Keratinocyte (primary cell): ENCODE results near the gene TPD52L1. TPM values are rescaled to one million over a fixed set of nuclear protein-coding genes. Genes with fewer than 3 reads are reported as not detected.

Experiments
- DNase-seq: peaks from one replicate; pipeline ENCODE4 v3.0.0-alpha.2; 2011; ENCODE audit warnings: low read depth, missing footprints, low spot score
- FAIRE-seq: peaks from 2 replicates; lab custom pipeline; 2011; peaks lifted over from hg19 to GRCh38; lab: Jason Lieb, UNC
- H2AFZ ChIP-seq: 2 replicates; pipeline ENCODE4 v1.6.0; 2012; ENCODE audit warnings: low read length, control low read depth, inconsistent platforms; ENCODE audit not compliant: control insufficient read depth
- H3K27ac ChIP-seq: 2 replicates; pipeline ENCODE4 v1.5.1; 2011; ENCODE audit warnings: low read length; ENCODE audit not compliant: control insufficient read depth, insufficient read depth
- H3K27me3 ChIP-seq: 3 replicates; pipeline ENCODE4 v1.6.0; 2011; ENCODE audit warnings: low read length; ENCODE audit not compliant: control insufficient read depth, insufficient read depth; ENCODE audit errors: extremely low read depth
- H3K36me3 ChIP-seq, 2 experiments: 2 replicates in 1 of 2; 3 replicates in 1 of 2; pipeline ENCODE4 v1.5.1; 2011; ENCODE audit warnings: low read length in 2 of 2, mild to moderate bottlenecking in 1 of 2; ENCODE audit not compliant: control insufficient read depth in 2 of 2, insufficient read depth in 2 of 2; ENCODE audit errors: extremely low read depth in 1 of 2
- H3K4me1 ChIP-seq: 3 replicates; pipeline ENCODE4 v1.5.1; 2011; ENCODE audit warnings: low read length; ENCODE audit not compliant: control insufficient read depth, insufficient read depth; ENCODE audit errors: extremely low read depth
- H3K4me2 ChIP-seq: 3 replicates; pipeline ENCODE4 v1.6.0; 2011; ENCODE audit warnings: low read depth, low read length; ENCODE audit not compliant: control insufficient read depth, insufficient read depth; ENCODE audit errors: extremely low read depth
- H3K4me3 ChIP-seq, 3 experiments: fragments of 200-600 bp in 1 of 3; sonication (generic) in 1 of 3; 2 replicates in 2 of 3; 3 replicates in 1 of 3; pipeline ENCODE4 v1.5.1; 2011 to 2016; ENCODE audit warnings: low read length in 3 of 3, mild to moderate bottlenecking in 3 of 3, control low read depth in 2 of 3, inconsistent platforms in 1 of 3, low read depth in 1 of 3, mixed read lengths in 1 of 3, mixed run types in 1 of 3, moderate library complexity in 1 of 3; ENCODE audit not compliant: control insufficient read depth in 2 of 3, insufficient read depth in 2 of 3; ENCODE audit errors: extremely low read depth in 1 of 3
- H3K79me2 ChIP-seq: 2 replicates; pipeline ENCODE4 v1.6.0; 2012; ENCODE audit warnings: low read length; ENCODE audit not compliant: control insufficient read depth, insufficient read depth
- H3K9ac ChIP-seq: 3 replicates; pipeline ENCODE4 v1.6.0; 2011; ENCODE audit warnings: low read length; ENCODE audit not compliant: control insufficient read depth, insufficient read depth; ENCODE audit errors: extremely low read depth
- H3K9me1 ChIP-seq: 3 replicates; pipeline ENCODE4 v1.6.0; 2011; ENCODE audit warnings: low read length; ENCODE audit not compliant: control insufficient read depth, insufficient read depth; ENCODE audit errors: extremely low read depth
- H3K9me3 ChIP-seq: 2 replicates; pipeline ENCODE4 v1.5.1; 2012; ENCODE audit warnings: low read depth, low read length; ENCODE audit not compliant: control insufficient read depth
- H4K20me1 ChIP-seq: 3 replicates; pipeline ENCODE4 v1.6.0; 2011; ENCODE audit warnings: low read length; ENCODE audit not compliant: control insufficient read depth, insufficient read depth; ENCODE audit errors: extremely low read depth
- CTCF ChIP-seq, 3 experiments: IDR thresholded peaks in 1 of 3; conservative IDR thresholded peaks in 1 of 3; optimal IDR thresholded peaks in 1 of 3; 2 replicates in 2 of 3; 3 replicates in 1 of 3; pipeline versions ENCODE3 to v1.5.1; 2011; ENCODE audit warnings: low read length in 3 of 3, mild to moderate bottlenecking in 3 of 3, moderate library complexity in 2 of 3, control low read depth in 1 of 3, inconsistent platforms in 1 of 3; ENCODE audit not compliant: insufficient read depth in 2 of 3; ENCODE audit errors: extremely low read depth in 1 of 3
- EZH2 ChIP-seq: IDR thresholded peaks from one replicate; pipeline ENCODE4 v1.6.1; 2012; ENCODE audit warnings: inconsistent platforms, mild to moderate bottlenecking, low read length, moderate library complexity
- dilution Hi-C: fragments of 300-500 bp; cut with MboI; formaldehyde crosslinking; loops from one replicate; pipeline ENCODE4 v1.7.0; 2020; ENCODE audit warnings: low sequenced_read_pairs; ENCODE audit not compliant: extremely low pct_ligation_motif_present
- polyA plus RNA-seq, 5 experiments: library from polyadenylated mRNA; depleted of rRNA in 3 of 5; stranded (reverse) in 3 of 5; stranded (forward) in 1 of 5; unstranded in 1 of 5; fragments of >200 nt; gene quantifications; 1 replicate in 1 of 5; 2 replicates in 3 of 5; 3 replicates in 1 of 5; pipeline versions ENCODE4 v1.2.1 to v1.2.3, GENCODE V29; 2011 to 2012; ENCODE audit warnings: missing spikeins in 2 of 5, low read depth in 1 of 5, low replicate concordance in 1 of 5

TPD52L1 gene
- polyA plus RNA-seq, 1 donor (not counting 4 experiments of a cell fraction or from before 2014, with no cell fraction given) = 135 TPM

- no peak for TF ChIP-seq CTCF (optimal IDR thresholded peaks at IDR 0.05 in 1 of 3, IDR thresholded peaks at IDR 0.05 in 1 of 3, conservative IDR thresholded peaks at IDR 0.05 in 1 of 3; ENCODE audit: extremely low read depth in 1 of 3, insufficient read depth in 2 of 3, low read length in 3 of 3)
These were observed 67.1 kb downstream of the TPD52L1 start for GRCh38 chr6:125220712-125221111.

GRCh38 chr6:125222531-125223455 lies 69.2 kb downstream of the TPD52L1 start:
- Histone ChIP-seq H3K4me3 (no peak overlapping the region), H4K20me1 (no peaks in the 10 kb centered on the region), H3K9me3 (no peaks in the 10 kb centered on the region), H3K9ac (no peak overlapping the region), H3K4me1 (no peaks in the 10 kb centered on the region), H2AFZ (no peak overlapping the region), H3K27me3 (no peaks in the 10 kb centered on the region), H3K9me1 (no peaks in the 10 kb centered on the region), H3K79me2 (no peaks in the 10 kb centered on the region), H3K27ac (no peak overlapping the region), H3K36me3 (peaks cover 0 to 5% of the 10 kb centered on the region in 2 experiments), H3K4me2 (no peak overlapping the region)
- dilution Hi-C loops = no loop called here
- FAIRE-seq = no peak
- no peak for DNase-seq
- no peak for TF ChIP-seq CTCF (optimal IDR thresholded peaks at IDR 0.05 in 1 of 3, IDR thresholded peaks at IDR 0.05 in 1 of 3, conservative IDR thresholded peaks at IDR 0.05 in 1 of 3; ENCODE audit: extremely low read depth in 1 of 3, insufficient read depth in 2 of 3, low read length in 3 of 3)
- TF ChIP-seq EZH2 = no peak

More at GRCh38 chr6:125220712-125221111, 67.1 kb downstream of the TPD52L1 start:
- Histone ChIP-seq H3K36me3 (peaks cover 0 to 5% of the 10 kb centered on the region in 2 experiments), H3K27ac (no peak overlapping the region), H3K9me3 (no peaks in the 10 kb centered on the region), H3K9me1 (no peaks in the 10 kb centered on the region), H3K27me3 (no peaks in the 10 kb centered on the region), H4K20me1 (no peaks in the 10 kb centered on the region), H3K4me3 (no peak overlapping the region), H3K4me1 (no peaks in the 10 kb centered on the region), H2AFZ (no peak overlapping the region), H3K9ac (no peak overlapping the region), H3K4me2 (no peak overlapping the region), H3K79me2 (no peaks in the 10 kb centered on the region)
- dilution Hi-C loops = no loop called here
- DNase-seq = no peak
- no peak for FAIRE-seq
